H9 (cell line): Measurements from ENCODE around the gene FBXL13. TPM values are rescaled to one million over a fixed set of nuclear protein-coding genes. Genes with fewer than 3 reads are reported as not detected.

Source experiments
- DNase-seq: peaks from one replicate; pipeline ENCODE4 v3.0.0-alpha.2; 2017
- H2AFZ ChIP-seq: one replicate; pipeline ENCODE4 v1.6.1; 2013; ENCODE audit warnings: mild to moderate bottlenecking, low read length, control low read depth, moderate library complexity
- H2AK5ac ChIP-seq: 2 replicates; pipeline ENCODE4 v1.6.1; 2013; ENCODE audit warnings: low read length, control low read depth, mixed read lengths; ENCODE audit not compliant: insufficient read length
- H2BK120ac ChIP-seq: one replicate; pipeline ENCODE4 v1.6.1; 2013; ENCODE audit warnings: low read depth, mild to moderate bottlenecking, low read length, control low read depth, inconsistent platforms; ENCODE audit not compliant: poor library complexity, severe bottlenecking
- H2BK12ac ChIP-seq: 2 replicates; pipeline ENCODE4 v1.6.1; 2013; ENCODE audit warnings: low read length, control low read depth, mixed read lengths, low read depth; ENCODE audit not compliant: insufficient read length
- H2BK15ac ChIP-seq: 2 replicates; pipeline ENCODE4 v1.6.1; 2013; ENCODE audit warnings: low read depth, low read length, control low read depth
- H2BK20ac ChIP-seq: one replicate; pipeline ENCODE4 v1.6.1; 2013; ENCODE audit warnings: low read depth, mild to moderate bottlenecking, low read length, control low read depth, inconsistent platforms; ENCODE audit not compliant: poor library complexity, severe bottlenecking
- H2BK5ac ChIP-seq: 2 replicates; pipeline ENCODE4 v1.6.1; 2013; ENCODE audit warnings: low read length, control low read depth, mixed read lengths; ENCODE audit not compliant: insufficient read length
- H3K14ac ChIP-seq: 2 replicates; pipeline ENCODE4 v1.6.1; 2013; ENCODE audit warnings: low read length, control low read depth; ENCODE audit not compliant: insufficient read depth
- H3K18ac ChIP-seq: 2 replicates; pipeline ENCODE4 v1.6.1; 2013; ENCODE audit warnings: low read depth, mild to moderate bottlenecking, mixed read lengths, low read length, control low read depth; ENCODE audit not compliant: insufficient read length
- H3K23ac ChIP-seq: 2 replicates; pipeline ENCODE4 v1.6.1; 2013; ENCODE audit warnings: low read length, control low read depth, mixed read lengths, low read depth; ENCODE audit not compliant: insufficient read length
- H3K23me2 ChIP-seq: 2 replicates; pipeline ENCODE4 v1.6.1; 2013; ENCODE audit warnings: low read depth, mild to moderate bottlenecking, mixed read lengths, low read length, control low read depth; ENCODE audit not compliant: insufficient read length, poor library complexity, severe bottlenecking
- H3K27ac ChIP-seq: 2 replicates; pipeline ENCODE4 v1.5.1; 2013; ENCODE audit warnings: low read length, control low read depth, mixed read lengths, low read depth; ENCODE audit not compliant: insufficient read length
- H3K27me3 ChIP-seq: 2 replicates; pipeline ENCODE4 v1.6.1; 2013; ENCODE audit warnings: low read length, control low read depth, inconsistent platforms; ENCODE audit not compliant: insufficient read depth
- H3K4ac ChIP-seq: 2 replicates; pipeline ENCODE4 v1.6.1; 2013; ENCODE audit warnings: low read depth, mild to moderate bottlenecking, control low read depth, inconsistent platforms, low read length, moderate library complexity
- H3K4me1 ChIP-seq: 2 replicates; pipeline ENCODE4 v1.6.1; 2013; ENCODE audit warnings: low read length, control low read depth, inconsistent platforms; ENCODE audit not compliant: insufficient read depth
- H3K4me2 ChIP-seq: 2 replicates; pipeline ENCODE4 v1.6.1; 2013; ENCODE audit warnings: low read length, control low read depth, mixed read lengths; ENCODE audit not compliant: insufficient read length, insufficient read depth
- H3K56ac ChIP-seq: 2 replicates; pipeline ENCODE4 v1.6.1; 2013; ENCODE audit warnings: low read depth, mild to moderate bottlenecking, mixed read lengths, low read length, control low read depth; ENCODE audit not compliant: insufficient read length
- H3K79me1 ChIP-seq: 2 replicates; pipeline ENCODE4 v1.6.1; 2013; ENCODE audit warnings: low read depth, mild to moderate bottlenecking, moderate library complexity, low read length, control low read depth, inconsistent platforms; ENCODE audit not compliant: insufficient read depth, poor library complexity, severe bottlenecking
- H3K79me2 ChIP-seq: 2 replicates; pipeline ENCODE4 v1.6.1; 2013; ENCODE audit warnings: low read length, control low read depth, inconsistent platforms; ENCODE audit not compliant: insufficient read depth
- H3K9ac ChIP-seq: 2 replicates; pipeline ENCODE4 v1.6.1; 2013; ENCODE audit warnings: low read length, control low read depth, mixed read lengths; ENCODE audit not compliant: insufficient read length; ENCODE audit errors: extremely low read depth
- H3K9me3 ChIP-seq: one replicate; pipeline ENCODE4 v1.6.1; 2013; ENCODE audit warnings: low read depth, low read length, inconsistent platforms; ENCODE audit not compliant: control insufficient read depth
- H3T11ph ChIP-seq: one replicate; pipeline ENCODE4 v1.6.1; 2013; ENCODE audit warnings: mild to moderate bottlenecking, low read length, control low read depth, inconsistent platforms
- H4K20me1 ChIP-seq: one replicate; pipeline ENCODE4 v1.6.1; 2013; ENCODE audit not compliant: control insufficient read depth, insufficient read length, insufficient read depth
- H4K5ac ChIP-seq: 2 replicates; pipeline ENCODE4 v1.6.1; 2013; ENCODE audit warnings: low read depth, mild to moderate bottlenecking, mixed read lengths, low read length, control low read depth; ENCODE audit not compliant: insufficient read length
- H4K8ac ChIP-seq: replicated peaks from 2 replicates; pipeline ENCODE4 v1.6.1; 2013; ENCODE audit warnings: low read length, control low read depth, mixed read lengths, low read depth; ENCODE audit not compliant: insufficient read length
- H4K91ac ChIP-seq: 2 replicates; pipeline ENCODE4 v1.6.1; 2013; ENCODE audit warnings: low read depth, mild to moderate bottlenecking, moderate library complexity, mixed read lengths, low read length, control low read depth; ENCODE audit not compliant: insufficient read length
- H3K27ac Mint-ChIP-seq, 3 experiments: 2 replicates in 2 of 3; 3 replicates in 1 of 3; pipeline ENCODE4 v1.8.0; 2020 to 2021; ENCODE audit warnings: mixed read lengths in 3 of 3, mild to moderate bottlenecking in 1 of 3, moderate library complexity in 1 of 3
- H3K27me3 Mint-ChIP-seq: 2 replicates; pipeline ENCODE4 v1.8.0; 2021; ENCODE audit warnings: low read depth, mild to moderate bottlenecking, moderate library complexity, mixed read lengths
- H3K36me3 Mint-ChIP-seq, 3 experiments: 2 replicates in 2 of 3; 3 replicates in 1 of 3; pipeline ENCODE4 v1.8.0; 2020 to 2021; ENCODE audit warnings: low read depth in 3 of 3, mixed read lengths in 3 of 3; ENCODE audit not compliant: insufficient read depth in 1 of 3
- H3K4me1 Mint-ChIP-seq, 2 experiments: 2 replicates each; pipeline ENCODE4 v1.8.0; 2020; ENCODE audit warnings: mixed read lengths in 2 of 2
- H3K4me3 Mint-ChIP-seq, 2 experiments: 2 replicates in 1 of 2; 3 replicates in 1 of 2; pipeline ENCODE4 v1.8.0; 2020 to 2021; ENCODE audit warnings: mild to moderate bottlenecking in 2 of 2, mixed read lengths in 2 of 2, moderate library complexity in 1 of 2
- H3K9me3 Mint-ChIP-seq, 2 experiments: 2 replicates in 1 of 2; 3 replicates in 1 of 2; pipeline ENCODE4 v1.8.0; 2020; ENCODE audit warnings: mild to moderate bottlenecking in 2 of 2, mixed read lengths in 2 of 2, moderate library complexity in 1 of 2
- CTCF ChIP-seq: fragments of 200-600 bp; sonication (generic); conservative IDR thresholded peaks from 3 replicates; pipeline ENCODE4 v1.8.0; 2021; ENCODE audit warnings: antibody characterized with exemption, mild to moderate bottlenecking
- WGBS: extraction: QIAGEN DNeasy Blood & Tissue Kit; methylation state at CpG from one replicate; pipeline ENCODE4 v1.1.7; 2013; ENCODE audit warnings: missing lambda C conversion rate, low lambda C conversion rate, mixed read lengths; ENCODE audit not compliant: insufficient read length; ENCODE audit errors: extremely low coverage; 5-methylcytosine and 5-hydroxymethylcytosine counted together
- total RNA-seq: library from RNA; stranded (reverse); gene quantifications from 2 replicates; pipeline ENCODE4 v1.2.1, GENCODE V29; 2021

The FBXL13 gene
- total RNA-seq, 1 experiment from 2014 or later: 4.4 TPM

- H3K9me3 Mint-ChIP-seq: no peaks in the 10 kb centered on the region
- H3K27me3 Mint-ChIP-seq: no peaks in the 10 kb centered on the region
- Histone ChIP-seq H4K8ac (no peak overlapping the region), H3K27ac (no peak overlapping the region), H2BK12ac (no peak overlapping the region), H2BK120ac (no peak overlapping the region), H3K23me2 (no peaks in the 10 kb centered on the region), H4K91ac (no peak overlapping the region), H3K14ac (no peak overlapping the region), H3K9ac (no peak overlapping the region), H3K23ac (no peak overlapping the region), H3K4me2 (no peak overlapping the region), H3K4me1 (no peaks in the 10 kb centered on the region), H2BK20ac (no peak overlapping the region), H4K5ac (no peak overlapping the region), H3K79me2 (no peaks in the 10 kb centered on the region), H2BK5ac (no peak overlapping the region), H3K9me3 (no peaks in the 10 kb centered on the region), H3K18ac (no peak overlapping the region), H3K79me1 (no peaks in the 10 kb centered on the region), H3T11ph (no peak overlapping the region), H3K4ac (no peak overlapping the region), H2BK15ac (no peak overlapping the region), H3K27me3 (no peaks in the 10 kb centered on the region), H2AFZ (no peak overlapping the region), H4K20me1 (no peaks in the 10 kb centered on the region), H2AK5ac (no peak overlapping the region), H3K56ac (no peak overlapping the region)
- TF ChIP-seq CTCF: no peak
- no peak overlapping the region for H3K27ac Mint-ChIP-seq
- no CpG with 5 or more reads among the region's 5 CpGs for WGBS
- H3K4me3 Mint-ChIP-seq: no peak overlapping the region
- no peak for DNase-seq
- peaks cover 16 to 18% of the 10 kb centered on the region in 2 experiments for H3K4me1 Mint-ChIP-seq
- H3K36me3 Mint-ChIP-seq: peaks cover 0 to 3% (median 0%) of the 10 kb centered on the region in 3 experiments; a peak in 1 of 7 replicates
Observed at GRCh38 chr7:102833343-102833742, 241.3 kb downstream of the FBXL13 start.
